HepG2 (cell line): ENCODE measurements around the gene DPP8. TPM values are rescaled to one million over a fixed set of nuclear protein-coding genes. Genes with fewer than 3 reads are reported as not detected.

Source experiments
- CREM ChIP-seq, 2 experiments: sonication (generic) in 1 of 2; formaldehyde crosslinking in 1 of 2; IDR thresholded peaks; 2 replicates each; pipeline versions ENCODE4 v1.4.0 to v1.6.1; 2016 to 2020; ENCODE audit warnings: antibody characterized with exemption in 1 of 2, mild to moderate bottlenecking in 1 of 2, missing genetic modification reagents in 1 of 2
- GATA4 ChIP-seq: sonication (generic); IDR thresholded peaks from 2 replicates; pipeline ENCODE4 v1.6.1; 2016; ENCODE audit warnings: antibody characterized with exemption, low read depth, borderline replicate concordance
- HMGXB4 ChIP-seq, 2 experiments: sonication (generic) in 1 of 2; formaldehyde crosslinking in 1 of 2; IDR thresholded peaks; 2 replicates each; pipeline versions ENCODE4 v1.4.0 to v1.6.1; 2018 to 2020; ENCODE audit warnings: missing genetic modification reagents in 2 of 2, borderline replicate concordance in 1 of 2, low read depth in 1 of 2, mild to moderate bottlenecking in 1 of 2, missing biosample characterization in 1 of 2
- LCORL ChIP-seq, 2 experiments: fragments of 450-650 bp in 1 of 2; sonication (generic) in 1 of 2; formaldehyde crosslinking in 1 of 2; IDR thresholded peaks; 2 replicates each; pipeline versions ENCODE4 v1.5.0 to v1.6.1; 2017 to 2020; ENCODE audit warnings: antibody characterized with exemption in 1 of 2, missing genetic modification reagents in 1 of 2
- MTF2 ChIP-seq: sonication (generic); formaldehyde crosslinking; IDR thresholded peaks from 2 replicates; pipeline ENCODE4 v1.5.0; 2020; ENCODE audit warnings: missing genetic modification reagents, borderline replicate concordance
- RFXAP ChIP-seq: sonication (generic); formaldehyde crosslinking; IDR thresholded peaks from 2 replicates; pipeline ENCODE4 v1.4.0; 2020; ENCODE audit warnings: missing genetic modification reagents, borderline replicate concordance
- THRA ChIP-seq: sonication (generic); formaldehyde crosslinking; IDR thresholded peaks from 2 replicates; pipeline ENCODE4 v1.4.0; 2020; ENCODE audit warnings: missing genetic modification reagents, borderline replicate concordance
- UBTF ChIP-seq: sonication (generic); formaldehyde crosslinking; IDR thresholded peaks from 2 replicates; pipeline ENCODE4 v1.4.0; 2020; ENCODE audit warnings: mild to moderate bottlenecking, missing genetic modification reagents
- ZBTB7A ChIP-seq: sonication (generic); formaldehyde crosslinking; IDR thresholded peaks from 2 replicates; pipeline ENCODE4 v1.8.0; 2022; ENCODE audit warnings: mild to moderate bottlenecking, missing genetic modification reagents
- ZMYM2 ChIP-seq: sonication (generic); formaldehyde crosslinking; IDR thresholded peaks from 2 replicates; pipeline ENCODE4 v1.8.0; 2022; ENCODE audit warnings: mild to moderate bottlenecking, missing genetic modification reagents
- ZNF225 ChIP-seq: sonication (generic); formaldehyde crosslinking; IDR thresholded peaks from 2 replicates; pipeline ENCODE4 v1.4.0; 2020; ENCODE audit warnings: mild to moderate bottlenecking, missing genetic modification reagents
- ZNF296 ChIP-seq: sonication (generic); formaldehyde crosslinking; conservative IDR thresholded peaks from 2 replicates; pipeline ENCODE4 v1.5.0; 2020; ENCODE audit warnings: mild to moderate bottlenecking, missing genetic modification reagents
- ZNF619 ChIP-seq: sonication (generic); formaldehyde crosslinking; IDR thresholded peaks from 2 replicates; pipeline ENCODE4 v1.4.0; 2020; ENCODE audit warnings: mild to moderate bottlenecking, missing genetic modification reagents
- ZNF83 ChIP-seq: sonication (generic); formaldehyde crosslinking; IDR thresholded peaks from 2 replicates; pipeline ENCODE4 v1.4.0; 2020; ENCODE audit warnings: missing genetic modification reagents, mild to moderate bottlenecking, borderline replicate concordance
- ZNF879 ChIP-seq: sonication (generic); formaldehyde crosslinking; IDR thresholded peaks from 2 replicates; pipeline ENCODE4 v1.8.1; 2023; ENCODE audit warnings: missing genetic modification reagents
- ZSCAN29 ChIP-seq: sonication (generic); formaldehyde crosslinking; conservative IDR thresholded peaks from 2 replicates; pipeline ENCODE4 v1.4.0; 2020; ENCODE audit warnings: mild to moderate bottlenecking, missing genetic modification reagents
- polyA plus RNA-seq, 8 experiments: library from polyadenylated mRNA; depleted of rRNA in 3 of 8; stranded (reverse) in 7 of 8; unstranded in 1 of 8; fragments of >200 nt; fragmentation: Illumina TruSeq in 4 of 8; extraction: Trizol in 4 of 8; gene quantifications; 2 replicates each; pipeline versions ENCODE4 v1.2.1 to v1.2.3, GENCODE V29; 2011 to 2016; ENCODE audit warnings: low read depth in 4 of 8, missing spikeins in 1 of 8, mixed read lengths in 1 of 8; ENCODE audit not compliant: insufficient read depth in 1 of 8
- total RNA-seq, 5 experiments: library from RNA; depleted of rRNA; stranded (reverse); fragments of >200 nt; fragmentation: Illumina TruSeq; extraction: Trizol; gene quantifications; 2 replicates each; pipeline ENCODE4 v1.2.3, GENCODE V29; 2016; ENCODE audit warnings: low read depth in 1 of 5

DPP8 gene
- total and polyA plus RNA-seq, 2 of the 13 experiments (the other 11 are each of a cell fraction or from before 2014, with no cell fraction given): 18.0 to 26.3 TPM

- no peak for TF ChIP-seq CREM (IDR thresholded peaks at IDR 0.05)
- TF ChIP-seq CREM (CRISPR knock-in tag; IDR thresholded peaks at IDR 0.05): no peak
- TF ChIP-seq ZMYM2 (CRISPR knock-in tag): 0 out of 2 replicates have a peak, but pooled peaks have one; percentile 24
- peak in 1 of 2 experiments; percentile 65; a peak in 3 of 4 replicates for TF ChIP-seq HMGXB4 (CRISPR knock-in tag; IDR thresholded peaks at IDR 0.05; ENCODE audit: borderline replicate concordance in 1 of 2, low read depth in 1 of 2)
- peak; percentile 31; the same call in 1 of the 2 replicates for TF ChIP-seq UBTF (CRISPR knock-in tag)
- TF ChIP-seq LCORL (IDR thresholded peaks at IDR 0.05): no peak
- TF ChIP-seq LCORL (CRISPR knock-in tag; IDR thresholded peaks at IDR 0.05): peak; percentile 83
- no peak for TF ChIP-seq ZNF83 (CRISPR knock-in tag)
- no peak; the same call in 1 of the 2 replicates for TF ChIP-seq ZNF225
- TF ChIP-seq ZNF879 (CRISPR knock-in tag): no peak
- TF ChIP-seq GATA4: no peak
- TF ChIP-seq THRA (CRISPR knock-in tag): peak; percentile 89; the same call in 1 of the 2 replicates
- TF ChIP-seq ZNF619 (CRISPR knock-in tag): peak; percentile 74; the same call in 1 of the 2 replicates
- no peak for TF ChIP-seq RFXAP (CRISPR knock-in tag)
- TF ChIP-seq ZBTB7A (CRISPR knock-in tag): peak; percentile 39; the same call in 1 of the 2 replicates
- 0 out of 2 replicates have a peak, but pooled peaks have one; percentile 30 for TF ChIP-seq MTF2
- TF ChIP-seq ZNF296 (CRISPR knock-in tag): no peak
- 0 out of 2 replicates have a peak, but pooled peaks have one; percentile 55 for TF ChIP-seq ZSCAN29 (CRISPR knock-in tag)
These were observed 116.5 kb downstream of the DPP8 start (continued) for GRCh38 chr15:65400760-65401610.
